NCI-H2196 (cell line): ENCODE data around the gene NR2C1.

ENCODE experiments used
- DNase-seq: peaks from one replicate; lab custom pipeline; 2025; ENCODE audit not compliant: unreplicated experiment; lab: John Stamatoyannopoulos, UW

Gene NR2C1

DNA sequence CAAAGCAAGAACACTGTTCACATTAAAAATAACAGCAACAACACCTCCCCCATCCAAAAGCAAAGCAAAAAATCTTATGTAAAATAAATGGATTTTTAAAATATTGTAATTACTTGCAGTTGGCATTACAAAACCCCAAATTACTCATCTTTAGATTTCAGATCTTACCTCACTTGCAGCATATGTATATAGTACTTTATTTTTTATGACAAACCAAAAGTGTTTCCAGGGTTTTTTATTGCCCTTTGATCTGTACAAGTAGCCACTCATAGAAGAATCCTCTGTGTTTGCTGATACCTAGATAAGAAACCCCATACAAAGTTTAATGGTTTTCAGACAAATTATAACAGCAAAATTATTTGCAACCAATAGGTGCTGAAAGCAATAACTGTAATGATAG is 12.2 kb upstream of the NR2C1 start:
- DNase-seq, result no peak

DNA sequence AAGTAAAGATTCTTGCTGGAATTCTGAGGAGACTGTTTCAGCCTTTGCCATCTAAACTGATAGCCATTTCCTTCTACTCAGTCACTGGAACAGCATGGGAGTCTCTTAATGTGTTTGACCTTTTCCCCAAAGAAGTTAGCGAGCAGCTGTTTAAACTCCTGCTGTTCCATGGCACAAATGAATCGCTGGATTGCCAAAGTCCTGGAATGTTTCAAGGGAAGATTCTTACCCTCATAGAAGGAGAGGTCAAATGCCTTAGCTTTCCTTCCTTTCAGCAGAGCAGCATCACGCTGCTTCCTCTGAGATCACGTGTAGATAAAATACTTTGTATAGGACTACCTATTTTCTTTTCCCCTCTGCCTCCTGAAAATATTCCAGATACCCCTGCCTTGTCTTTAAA is 10.5 kb upstream of the NR2C1 start:
- DNase-seq, result no peak

DNA sequence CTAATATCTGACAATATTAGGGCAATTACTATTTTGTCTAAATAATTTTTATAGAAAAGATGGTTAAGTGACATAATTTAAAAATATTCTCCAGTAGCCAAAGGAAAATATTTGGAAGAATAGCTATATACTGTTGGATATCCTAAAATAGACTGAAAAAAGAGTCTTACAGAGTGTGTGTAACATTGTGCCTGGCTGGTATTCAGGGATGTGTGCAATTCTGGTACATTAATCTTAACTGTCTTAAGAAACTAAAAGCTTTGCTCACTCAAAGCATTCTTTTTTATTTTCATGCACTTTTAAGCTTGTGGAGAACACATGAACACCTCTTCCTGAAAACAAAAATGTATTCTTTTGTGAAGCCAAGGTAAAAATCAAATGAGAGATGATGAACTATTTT is 10.1 kb upstream of the NR2C1 start:
- DNase-seq, result no peak

DNA sequence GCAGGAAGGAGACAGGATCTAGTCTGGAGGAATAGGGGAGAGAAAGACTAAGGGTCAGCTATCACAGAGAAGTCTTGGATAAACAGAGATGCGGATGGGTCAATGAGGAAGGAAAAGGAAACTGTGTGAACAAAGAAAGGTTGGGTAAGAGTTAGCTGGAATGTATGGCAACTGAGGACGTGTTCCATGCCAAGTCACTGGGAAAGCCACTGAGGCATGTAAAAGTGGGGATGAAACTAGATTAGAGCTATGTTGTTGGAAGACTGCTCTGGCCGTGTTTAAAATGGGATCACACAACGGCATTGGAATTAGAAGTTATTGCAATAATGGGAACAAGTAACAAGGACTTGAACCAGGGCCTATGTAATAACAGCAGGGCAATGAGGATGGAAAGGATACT is 3.9 kb upstream of the NR2C1 start:
- DNase-seq, result no peak

DNA sequence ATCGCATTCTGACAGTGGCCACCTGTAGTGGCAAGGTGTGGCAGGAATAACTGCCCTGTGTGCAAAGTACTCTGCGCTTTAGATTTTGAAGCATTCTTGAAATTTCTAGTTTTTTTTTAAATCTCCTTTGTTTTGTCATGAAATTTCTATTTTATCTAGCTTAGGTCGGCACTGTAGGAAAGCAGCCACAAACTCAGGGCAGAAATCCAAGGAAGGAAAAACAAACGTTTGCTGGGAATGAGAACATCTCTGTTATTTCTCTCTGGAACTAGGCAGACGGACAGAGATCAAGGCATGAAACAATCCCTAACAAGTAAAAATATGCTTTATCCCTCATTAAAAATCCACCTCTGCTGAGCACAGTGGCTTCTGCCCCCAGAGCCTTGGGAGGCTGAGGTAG is 1.3 kb upstream of the NR2C1 start:
- DNase-seq, result no peak

DNA sequence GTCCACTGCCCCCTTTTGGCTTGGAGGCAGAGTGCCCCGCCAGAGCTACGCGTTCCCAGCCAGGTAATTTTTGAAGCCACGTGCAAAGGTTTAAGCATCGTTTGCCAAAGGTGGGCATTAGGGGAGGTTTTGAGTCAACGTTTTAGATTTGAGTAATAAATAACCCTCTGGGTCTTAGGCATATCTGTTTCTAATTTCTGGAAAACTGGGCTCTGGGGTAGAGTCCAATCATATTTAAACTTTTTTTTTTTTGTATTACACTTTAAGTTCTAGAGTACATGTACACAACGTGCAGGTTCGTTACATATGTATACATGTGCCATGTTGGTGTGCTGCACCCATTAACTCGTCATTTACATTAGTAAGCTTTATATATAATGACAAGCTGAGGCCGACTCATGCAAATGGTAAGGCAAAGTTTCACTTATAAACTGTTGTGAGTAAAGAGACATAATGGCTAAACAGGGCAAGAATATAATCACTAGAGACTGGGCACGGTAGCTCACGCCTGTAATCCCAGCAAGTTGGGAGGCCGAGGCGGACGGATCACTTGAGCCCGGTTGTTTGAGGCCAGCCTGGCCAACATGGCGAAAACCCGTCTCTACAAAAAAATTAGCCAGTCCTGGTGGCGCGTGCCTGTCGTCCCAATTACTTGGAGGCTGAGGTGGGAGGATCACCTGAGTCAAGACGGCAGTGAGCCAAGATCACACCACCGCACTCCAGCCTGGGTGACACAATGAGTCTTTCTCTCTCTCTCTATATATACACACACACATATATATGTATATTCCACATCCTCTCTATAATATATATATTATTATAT is 491 bp upstream of the NR2C1 start:
- DNase-seq, result no peak

DNA sequence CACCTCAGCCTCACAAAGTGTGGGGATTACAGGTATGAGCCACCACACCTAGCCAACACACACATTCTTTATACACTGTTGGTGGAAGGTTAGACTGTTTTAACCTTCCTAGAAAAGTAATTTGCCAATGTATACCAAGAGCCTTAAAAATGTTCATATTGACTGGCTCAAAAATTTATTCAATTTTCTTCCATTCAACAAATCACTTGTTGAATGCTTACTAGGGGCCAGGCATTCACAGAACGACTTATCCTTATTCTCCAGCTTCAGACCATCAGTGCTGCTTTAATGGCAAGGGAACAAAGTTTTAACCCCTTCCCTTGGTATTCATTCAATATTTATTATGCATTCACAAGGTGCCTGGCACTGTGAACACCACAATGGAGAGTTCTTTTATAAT is 3.0 kb downstream of the NR2C1 start:
- DNase-seq, result no peak

DNA sequence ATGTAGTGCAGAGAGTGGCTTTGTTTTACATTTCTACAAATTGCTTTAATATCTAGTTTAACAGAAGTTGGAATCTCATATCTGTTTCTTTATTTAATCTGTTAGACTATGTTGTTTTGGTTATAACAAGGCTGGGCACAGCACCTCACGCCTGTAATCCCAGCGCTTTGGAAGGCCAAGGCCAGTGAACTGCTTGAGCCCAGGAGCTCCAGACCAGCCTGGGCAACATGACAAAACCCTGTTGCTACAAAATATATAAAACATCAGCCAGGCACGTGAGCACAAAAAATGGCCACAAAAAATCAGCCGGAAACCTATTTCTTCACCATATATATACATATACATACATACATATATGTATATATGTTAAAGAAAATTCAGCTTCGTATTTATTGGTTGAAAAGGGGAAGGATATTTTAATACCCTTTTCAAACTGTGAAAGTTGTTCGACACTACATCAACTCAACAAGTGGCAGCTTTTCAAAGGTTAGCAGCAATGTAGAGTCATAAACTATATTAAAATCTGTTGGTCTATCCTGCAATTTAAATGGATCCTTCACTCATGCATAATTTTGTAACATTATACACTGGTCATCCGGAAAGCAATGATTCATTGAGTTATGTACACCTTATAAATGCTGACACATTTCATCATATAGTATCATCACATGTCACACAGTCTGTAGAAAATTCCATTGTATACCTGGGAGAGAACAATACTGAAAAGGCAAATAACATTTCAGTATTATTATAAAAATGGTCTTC is 7.1 kb downstream of the NR2C1 start:
- DNase-seq, result no peak

DNA sequence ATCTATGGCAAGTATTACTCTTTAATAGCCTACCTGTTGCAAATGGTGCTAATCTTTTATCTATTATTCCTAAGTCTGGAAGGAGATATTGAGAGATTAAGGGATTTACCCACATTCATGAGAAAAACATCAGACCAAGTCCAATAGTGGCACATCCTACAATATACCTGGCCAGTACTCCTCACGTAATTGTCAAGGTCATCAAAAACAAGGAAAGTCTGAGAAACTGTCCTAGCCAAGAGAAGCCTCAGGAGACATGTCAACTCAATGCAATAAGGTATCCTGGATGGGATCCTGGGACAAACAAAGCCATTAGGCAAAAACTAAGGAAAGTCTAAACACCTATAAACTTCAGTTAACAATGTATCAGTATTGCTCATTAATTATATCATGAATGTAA is 12.5 kb downstream of the NR2C1 start:
- no peak for DNase-seq

DNA sequence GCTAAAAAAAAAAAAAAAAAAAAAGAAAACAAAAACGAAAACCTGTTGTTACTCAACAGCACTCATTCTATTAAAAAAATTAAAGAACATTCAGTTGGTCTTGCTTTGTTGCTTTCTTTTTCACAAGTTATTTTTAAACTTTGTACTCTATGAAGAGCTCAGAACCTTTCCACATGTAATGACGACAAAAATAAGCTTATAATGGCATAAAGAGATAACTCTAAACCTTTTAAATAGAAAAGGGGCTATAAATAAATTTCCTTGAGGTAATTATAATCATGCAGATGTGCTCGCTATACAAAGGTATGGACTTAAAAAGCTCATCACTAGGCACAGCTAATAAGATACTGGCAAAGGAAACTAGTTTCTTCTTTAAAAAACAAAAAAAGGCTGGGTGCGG is 13.4 kb downstream of the NR2C1 start:
- DNase-seq, result no peak

DNA sequence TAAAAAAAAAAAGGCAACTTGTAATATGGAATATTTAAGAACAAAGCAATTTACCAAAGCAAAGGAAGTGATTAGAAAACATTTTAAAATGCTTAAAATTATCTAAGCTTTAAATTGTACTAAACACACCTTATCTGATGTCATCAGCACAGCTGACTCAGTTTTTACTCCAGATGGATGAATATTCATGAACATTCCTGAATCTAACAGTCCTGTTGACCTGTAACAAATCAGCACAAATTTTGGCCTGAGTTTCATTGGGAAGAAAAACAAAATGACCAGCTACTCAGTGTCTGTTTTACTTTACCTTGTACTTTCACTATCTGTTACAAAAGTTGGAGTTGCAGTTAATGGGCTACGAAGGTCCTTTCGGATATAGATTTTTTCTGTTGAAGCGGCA is 16.0 kb downstream of the NR2C1 start:
- DNase-seq, result no peak

DNA sequence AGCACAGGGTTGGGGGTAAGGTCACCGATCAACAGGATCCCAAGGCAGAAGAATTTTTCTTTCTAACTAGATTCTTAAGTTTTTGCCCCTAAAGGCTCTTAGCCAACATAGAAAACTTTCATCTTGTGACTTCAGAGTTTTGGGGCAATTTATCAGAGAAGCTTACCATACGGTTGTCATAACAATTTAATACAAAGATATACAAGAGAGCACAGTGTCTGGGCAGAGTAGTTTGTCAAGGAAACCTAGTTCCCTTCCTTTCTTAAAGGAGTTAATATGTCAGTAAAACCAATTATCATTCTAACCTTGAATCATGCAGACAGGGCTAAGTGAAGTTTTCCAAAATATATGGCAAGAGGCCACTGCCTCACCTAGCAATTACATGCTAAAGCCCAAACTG is 18.4 kb downstream of the NR2C1 start:
- no peak for DNase-seq

DNA sequence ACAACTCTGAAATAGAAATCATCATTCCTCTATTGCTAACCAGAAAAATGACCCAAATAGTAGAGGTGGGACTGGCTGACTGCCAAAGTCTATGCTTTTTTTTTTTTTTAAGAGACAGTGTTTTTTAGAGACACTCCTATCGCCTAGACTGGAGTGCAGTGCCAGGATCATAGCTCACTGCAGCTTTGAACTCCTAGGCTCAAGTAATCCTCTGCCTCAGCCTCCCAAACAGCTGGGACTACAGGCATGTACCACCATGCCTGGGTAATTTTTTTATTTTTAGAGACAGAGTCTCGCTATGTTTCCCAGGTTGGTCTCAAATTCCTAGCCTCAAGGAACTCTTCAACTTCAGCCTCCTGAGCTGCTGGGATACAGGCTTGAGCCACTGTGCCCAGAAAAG is 19.2 kb downstream of the NR2C1 start:
- no peak for DNase-seq

DNA sequence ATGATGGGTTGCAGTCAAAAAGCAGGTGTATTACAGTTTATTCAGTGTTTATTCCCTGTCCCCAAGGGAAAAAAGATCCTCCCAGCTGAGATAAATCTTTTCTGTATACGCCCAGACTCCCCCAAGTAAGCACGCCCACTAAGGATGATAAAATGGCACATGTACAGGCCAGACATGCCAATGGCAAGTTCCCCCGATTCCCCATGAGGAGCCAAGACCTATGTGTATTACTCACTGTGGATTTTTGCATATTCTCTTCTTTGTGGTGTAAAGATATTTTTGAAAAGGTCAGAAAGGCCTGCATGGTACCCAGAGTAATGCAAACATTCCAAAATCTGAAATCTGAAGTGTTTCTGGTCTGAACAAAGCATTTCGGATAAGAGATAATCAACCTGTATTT is 22.2 kb downstream of the NR2C1 start:
- no peak for DNase-seq

DNA sequence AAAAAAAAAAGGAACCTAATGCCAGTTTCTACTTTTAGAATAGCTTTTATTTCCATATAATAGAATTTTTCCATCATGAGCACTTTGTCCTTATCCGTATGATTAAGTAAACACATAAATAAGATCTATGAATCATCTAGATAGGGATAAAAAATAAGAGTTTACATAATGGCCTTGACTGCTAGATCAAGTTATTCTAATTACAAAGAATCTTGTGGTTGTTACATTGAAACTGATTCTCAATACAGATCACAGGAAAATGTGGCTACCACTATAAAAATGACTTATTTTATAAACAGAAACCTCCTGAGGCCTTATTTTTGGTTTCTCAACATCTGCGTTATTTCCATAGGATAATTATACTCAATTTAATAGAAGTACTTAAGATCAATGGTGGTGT is 35.5 kb downstream of the NR2C1 start:
- no peak for DNase-seq

DNA sequence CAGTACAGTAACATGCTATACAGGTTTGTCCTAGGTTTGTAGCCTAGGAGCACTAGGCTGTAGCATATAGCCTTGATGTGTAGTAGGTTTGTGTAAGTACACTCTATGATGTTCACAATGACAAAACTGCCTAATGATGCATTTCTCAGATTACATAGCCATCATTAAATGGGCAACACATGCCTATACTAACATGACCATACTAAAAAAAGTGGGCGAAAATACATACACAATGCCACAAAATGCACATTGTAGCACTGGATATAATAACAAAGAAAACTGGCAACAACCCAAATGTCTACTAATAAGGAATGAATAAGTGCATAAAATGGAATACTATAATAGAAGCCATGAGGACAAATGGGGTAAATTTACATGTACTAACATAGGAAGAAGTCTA is 38.7 kb downstream of the NR2C1 start:
- no peak for DNase-seq

DNA sequence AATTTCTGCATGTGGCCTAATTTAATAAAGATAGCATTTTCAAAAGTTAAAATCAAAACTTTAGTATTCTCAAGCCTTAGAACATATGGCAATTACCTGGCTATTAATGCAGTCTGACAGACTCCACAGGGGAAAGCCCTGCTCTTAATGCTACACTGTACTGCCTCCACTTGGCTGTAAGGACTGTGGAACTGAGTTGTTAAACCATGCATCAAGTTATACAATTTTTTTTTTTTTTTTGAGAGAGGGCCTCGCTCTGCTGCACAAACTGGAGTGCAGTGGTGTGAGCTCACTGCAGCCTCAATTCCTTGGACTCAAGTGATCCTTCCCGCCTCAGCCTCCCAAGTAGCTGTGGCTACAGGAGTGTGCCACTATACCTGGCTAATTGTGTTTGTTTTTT is 50.9 kb downstream of the NR2C1 start:
- DNase-seq, result no peak

DNA sequence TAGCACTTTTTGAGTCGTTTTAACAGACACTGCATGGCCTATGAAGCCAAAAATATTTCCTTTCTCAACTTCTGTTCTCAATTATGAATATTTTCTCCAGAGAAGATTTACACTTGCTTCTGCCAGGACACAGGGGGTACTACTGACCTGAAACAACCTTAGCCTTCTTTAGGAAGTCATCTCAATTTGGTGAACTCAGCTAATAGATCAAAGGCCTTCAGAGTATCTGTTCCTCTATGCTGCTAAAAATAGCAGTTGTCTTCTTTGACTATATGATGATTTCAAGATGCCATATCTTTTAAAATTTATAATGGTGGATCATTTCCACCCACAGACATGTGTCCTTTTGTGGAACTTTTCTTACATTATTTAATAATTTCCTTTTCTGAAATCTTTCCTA is 55.9 kb downstream of the NR2C1 start:
- no peak for DNase-seq

DNA sequence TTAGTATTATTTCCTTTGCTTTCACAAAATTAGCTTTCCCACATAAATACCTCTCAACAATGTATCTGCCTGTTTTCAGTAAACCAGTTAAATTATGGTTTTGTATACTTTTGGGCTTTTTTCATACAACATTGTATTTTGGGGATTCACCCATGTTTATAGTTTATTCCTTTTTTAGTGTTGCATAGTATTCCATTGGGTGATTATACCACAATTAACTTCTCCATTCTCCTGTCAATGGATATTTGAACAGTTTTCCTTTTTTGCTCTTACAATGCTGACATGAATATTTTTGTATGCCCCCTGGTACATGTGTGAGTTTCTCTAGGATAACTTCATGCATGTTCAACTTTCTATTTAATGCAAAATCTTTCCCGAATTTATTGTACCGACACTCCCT is 57.3 kb downstream of the NR2C1 start:
- no peak for DNase-seq

DNA sequence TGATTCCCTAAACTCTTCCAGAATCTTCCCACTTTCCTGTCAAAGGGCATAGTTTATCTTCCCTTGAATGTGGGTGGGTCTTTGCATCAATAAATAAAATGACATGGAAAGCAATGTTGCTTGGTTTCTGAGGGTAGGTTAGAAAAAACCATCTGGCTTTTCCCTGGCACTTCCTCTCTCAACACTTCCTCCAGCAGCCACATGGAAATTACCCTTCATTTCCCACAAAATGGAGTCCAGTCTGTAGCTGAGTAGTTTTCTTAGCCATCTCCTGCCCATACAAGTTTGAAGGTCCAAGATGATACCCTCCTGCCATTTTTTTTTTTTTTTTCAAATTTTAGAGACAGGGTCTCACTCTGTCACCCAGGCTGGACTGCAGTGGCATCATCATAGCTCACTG is 58.9 kb downstream of the NR2C1 start:
- no peak for DNase-seq

DNA sequence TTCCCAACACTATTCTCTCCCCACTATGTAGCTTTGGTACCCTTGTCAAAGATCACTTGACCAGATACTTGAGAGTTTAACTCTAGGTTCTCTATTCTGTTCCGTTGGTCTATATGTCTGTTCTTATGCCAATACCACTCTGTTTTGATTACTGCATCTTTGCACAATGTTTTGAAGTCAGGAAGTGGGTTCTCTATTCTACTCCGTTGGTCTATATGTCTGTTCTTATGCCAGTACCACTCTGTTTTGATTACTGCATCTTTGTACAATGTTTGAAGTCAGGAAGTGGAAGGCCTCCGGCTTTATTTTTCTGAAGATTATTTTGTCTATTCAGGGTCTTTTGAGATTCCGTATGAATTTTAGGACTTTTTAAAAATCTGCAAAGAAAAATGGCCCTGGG is 67.2 kb downstream of the NR2C1 start:
- DNase-seq, result no peak

DNA sequence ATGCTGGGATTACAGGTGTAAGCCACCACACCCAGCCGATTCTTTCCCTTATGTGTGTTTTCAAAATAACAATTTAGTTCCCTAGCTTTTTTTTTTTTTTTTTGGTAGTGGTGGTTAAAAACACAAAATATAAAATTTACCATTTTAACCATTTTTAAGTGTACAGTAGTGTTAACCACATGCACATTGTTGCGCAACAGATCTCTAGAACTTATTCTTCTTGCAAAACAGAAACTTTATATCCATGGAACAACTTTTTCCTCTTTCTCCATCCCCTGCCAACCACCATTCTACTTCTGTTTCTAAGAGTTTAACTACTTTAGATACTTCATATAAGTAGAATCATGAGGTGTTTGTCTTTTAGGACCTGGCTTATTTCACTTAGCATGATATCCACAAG is 68.8 kb downstream of the NR2C1 start:
- DNase-seq, result no peak

DNA sequence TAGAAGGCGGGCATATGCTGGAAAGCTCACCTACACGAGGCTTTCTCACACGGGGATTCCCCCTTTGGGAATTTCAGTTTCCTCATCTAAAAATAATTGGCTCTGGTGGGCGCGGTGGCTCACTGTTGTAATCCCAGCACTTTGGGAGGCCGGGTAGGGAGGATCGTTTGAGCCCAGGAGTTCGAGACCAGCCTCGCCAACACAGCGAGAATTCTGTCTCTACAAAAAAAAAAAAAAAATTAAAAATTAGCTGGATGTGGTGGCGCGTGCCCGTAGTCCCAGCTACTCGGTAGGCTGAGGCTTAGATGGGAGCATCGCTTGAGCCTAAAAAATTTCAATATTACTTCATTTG is 69.5 kb downstream of the NR2C1 start:
- no peak for DNase-seq
